Small intestine (tissue), 7 donors: ENCODE data around the gene NF1. TPM values are rescaled to one million over a fixed set of nuclear protein-coding genes. Genes with fewer than 3 reads are reported as not detected.

ENCODE experiments used
- DNase-seq, 2 donors: peaks; one replicate each; pipeline versions ENCODE4 v3.0.0 to v3.0.0-alpha.2; 2013
- FAIRE-seq: peaks from 2 replicates; lab custom pipeline; 2012; peaks lifted over from hg19 to GRCh38; lab: Jason Lieb, UNC
- H3K27ac ChIP-seq, 3 donors: one replicate each; pipeline ENCODE4 v1.5.1; 2013; ENCODE audit warnings: low read length in 2 of 3, mild to moderate bottlenecking in 2 of 3, control low read depth in 1 of 3, inconsistent platforms in 1 of 3, low read depth in 1 of 3, moderate library complexity in 1 of 3
- H3K27me3 ChIP-seq, 3 donors: one replicate each; pipeline ENCODE4 v1.6.1; 2013; ENCODE audit warnings: low read length in 3 of 3, inconsistent platforms in 1 of 3; ENCODE audit not compliant: control insufficient read depth in 3 of 3, insufficient read depth in 3 of 3
- H3K36me3 ChIP-seq, 3 donors: one replicate each; pipeline ENCODE4 v1.6.1; 2013; ENCODE audit warnings: low read length in 3 of 3, inconsistent platforms in 1 of 3, low read depth in 1 of 3, mild to moderate bottlenecking in 1 of 3, moderate library complexity in 1 of 3; ENCODE audit not compliant: control insufficient read depth in 3 of 3, insufficient read depth in 2 of 3
- H3K4me1 ChIP-seq, 3 donors: one replicate each; pipeline ENCODE4 v1.6.1; 2013; ENCODE audit warnings: low read length in 2 of 3, inconsistent platforms in 1 of 3, low read depth in 1 of 3, mild to moderate bottlenecking in 1 of 3, moderate library complexity in 1 of 3; ENCODE audit not compliant: control insufficient read depth in 3 of 3, insufficient read depth in 2 of 3
- H3K4me3 ChIP-seq, 3 donors: one replicate each; pipeline ENCODE4 v1.5.1; 2013; ENCODE audit warnings: low read length in 3 of 3, control low read depth in 1 of 3, inconsistent platforms in 1 of 3, low read depth in 1 of 3, mild to moderate bottlenecking in 1 of 3, moderate library complexity in 1 of 3
- H3K9me3 ChIP-seq, 2 donors: one replicate each; pipeline ENCODE4 v1.6.1; 2013; ENCODE audit warnings: low read depth in 1 of 2, low read length in 1 of 2; ENCODE audit not compliant: control insufficient read depth in 2 of 2, insufficient read depth in 1 of 2
- WGBS, 3 donors: extraction: QIAGEN DNeasy Blood & Tissue Kit; methylation state at CpG; one replicate each; pipeline ENCODE4 v1.1.7; 2013; 5-methylcytosine and 5-hydroxymethylcytosine counted together
- polyA plus RNA-seq, 4 donors: library from polyadenylated mRNA; stranded (reverse) in 3 of 4; unstranded in 1 of 4; fragments of 200-250 nt in 3 of 4; fragments of 120-200 nt in 1 of 4; gene quantifications; one replicate each; pipeline versions ENCODE4 v1.2.1 to v1.2.3, GENCODE V29; 2013
- donor health status: healthy with polysubstance abuse.
- donor health status: control.
- donor health status: control.
- donor health status: Bipolar disorder and iron deficiency.
- donor health status: healthy.

Gene NF1
- polyA plus RNA-seq, 4 donors, result 7.7 to 27.3 (median 9.5) TPM

GRCh38 chr17:31224366-31224765 lies 129.6 kb downstream of the NF1 start:
- H3K9me3 ChIP-seq, result no peaks in the 10 kb centered on the region
- no peak overlapping the region for H3K4me3 ChIP-seq
- H3K36me3 ChIP-seq, result peaks cover 2 to 6% (median 2%) of the 10 kb centered on the region in 3 donors
- 26 to 70% (median 57%) methylated on average over 1 of the region's 1 CpG for WGBS, 3 donors
- H3K27ac ChIP-seq, result no peak overlapping the region
- no peaks in the 10 kb centered on the region for H3K27me3 ChIP-seq
- FAIRE-seq, result no peak
- H3K4me1 ChIP-seq, result no peaks in the 10 kb centered on the region
- peak in 1 of 2 donors; percentile 58 for DNase-seq

GRCh38 chr17:31225831-31226230 lies 131.1 kb downstream of the NF1 start:
- Histone ChIP-seq H3K27me3 (no peaks in the 10 kb centered on the region), H3K9me3 (no peaks in the 10 kb centered on the region), H3K27ac (no peak overlapping the region), H3K4me3 (no peak overlapping the region), H3K36me3 (peaks cover 2 to 6% (median 6%) of the 10 kb centered on the region in 3 donors), H3K4me1 (no peaks in the 10 kb centered on the region)
- FAIRE-seq, result peak; percentile 70
- no peak for DNase-seq
- 69 to 85% (median 85%) methylated on average over 2 of the region's 2 CpGs for WGBS, 3 donors

- no peak for DNase-seq
- Histone ChIP-seq H3K9me3 (no peaks in the 10 kb centered on the region), H3K27ac (no peak overlapping the region), H3K27me3 (no peaks in the 10 kb centered on the region), H3K4me1 (no peaks in the 10 kb centered on the region), H3K4me3 (no peak overlapping the region), H3K36me3 (peaks cover 2 to 6% (median 6%) of the 10 kb centered on the region in 3 donors)
- WGBS, 3 donors, result 81 to 88% (median 86%) methylated on average over 5 of the region's 5 CpGs
- FAIRE-seq, result peak; percentile 44
These were observed 131.6 kb downstream of the NF1 start for GRCh38 chr17:31226373-31226772.

- DNase-seq (no peak), FAIRE-seq (no peak)
- WGBS, 3 donors, result 94 to 98% (median 94%) methylated on average over 3 of the region's 3 CpGs
- no peaks in the 10 kb centered on the region for H3K4me1 ChIP-seq
- no peaks in the 10 kb centered on the region for H3K9me3 ChIP-seq
- H3K4me3 ChIP-seq, result no peak overlapping the region
- H3K27me3 ChIP-seq, result no peaks in the 10 kb centered on the region
- H3K36me3 ChIP-seq, result peaks cover 2 to 6% (median 6%) of the 10 kb centered on the region in 3 donors
- no peak overlapping the region for H3K27ac ChIP-seq
These were observed 132.2 kb downstream of the NF1 start for GRCh38 chr17:31226950-31227349.

GRCh38 chr17:31231852-31232251 lies 137.1 kb downstream of the NF1 start:
- H3K9me3 ChIP-seq, result no peaks in the 10 kb centered on the region
- H3K4me1 ChIP-seq, result no peaks in the 10 kb centered on the region
- no peak for DNase-seq
- FAIRE-seq, result no peak
- no peak overlapping the region for H3K4me3 ChIP-seq
- H3K27me3 ChIP-seq, result no peaks in the 10 kb centered on the region
- no peak overlapping the region for H3K27ac ChIP-seq
- H3K36me3 ChIP-seq, result peaks cover 4 to 18% (median 15%) of the 10 kb centered on the region in 3 donors

- H3K4me3 ChIP-seq, result no peak overlapping the region
- FAIRE-seq (no peak), DNase-seq (no peak)
- H3K27ac ChIP-seq, result no peak overlapping the region
- 77 to 94% (median 92%) methylated on average over 4 of the region's 4 CpGs for WGBS, 3 donors
- no peaks in the 10 kb centered on the region for H3K27me3 ChIP-seq
- peaks cover 6 to 25% (median 19%) of the 10 kb centered on the region in 3 donors for H3K36me3 ChIP-seq
- H3K4me1 ChIP-seq, result no peaks in the 10 kb centered on the region
- H3K9me3 ChIP-seq, result no peaks in the 10 kb centered on the region
These were observed 140.3 kb downstream of the NF1 start for GRCh38 chr17:31235110-31235509.

GRCh38 chr17:31236137-31236536 lies 141.4 kb downstream of the NF1 start:
- no peaks in the 10 kb centered on the region for H3K4me1 ChIP-seq
- no peak overlapping the region for H3K27ac ChIP-seq
- H3K9me3 ChIP-seq, result no peaks in the 10 kb centered on the region
- H3K4me3 ChIP-seq, result no peak overlapping the region
- no peak for DNase-seq
- H3K27me3 ChIP-seq, result no peaks in the 10 kb centered on the region
- WGBS, 3 donors, result 92 to 96% (median 96%) methylated on average over 3 of the region's 3 CpGs
- H3K36me3 ChIP-seq, result peaks cover 6 to 29% (median 17%) of the 10 kb centered on the region in 3 donors
- no peak for FAIRE-seq

- DNase-seq, result no peak
- Histone ChIP-seq H3K27me3 (no peaks in the 10 kb centered on the region), H3K4me1 (no peaks in the 10 kb centered on the region), H3K36me3 (peaks cover 6 to 29% (median 17%) of the 10 kb centered on the region in 3 donors), H3K27ac (no peak overlapping the region), H3K9me3 (no peaks in the 10 kb centered on the region), H3K4me3 (no peak overlapping the region)
- FAIRE-seq, result no peak
- WGBS, 3 donors, result 93 to 97% (median 95%) methylated on average over 3 of the region's 3 CpGs
These were observed 141.9 kb downstream of the NF1 start for GRCh38 chr17:31236712-31237111.

- WGBS, 3 donors, result 91 to 96% (median 96%) methylated on average over 4 of the region's 4 CpGs
- DNase-seq (no peak), FAIRE-seq (no peak)
- no peaks in the 10 kb centered on the region for H3K9me3 ChIP-seq
- H3K36me3 ChIP-seq, result peaks cover 7 to 45% (median 8%) of the 10 kb centered on the region in 3 donors
- H3K27me3 ChIP-seq, result no peaks in the 10 kb centered on the region
- H3K27ac ChIP-seq, result no peak overlapping the region
- no peaks in the 10 kb centered on the region for H3K4me1 ChIP-seq
- H3K4me3 ChIP-seq, result no peak overlapping the region
These were observed 146.3 kb downstream of the NF1 start for GRCh38 chr17:31241116-31241515.
